Testis (tissue), 2 donors: ENCODE measurements around the gene CREG2.

Source experiments
- CTCF ChIP-seq, 3 experiments: fragments of 450-650 bp in 2 of 3; fragments of 200-600 bp in 1 of 3; sonication (generic) in 1 of 3; IDR thresholded peaks; one replicate each; pipeline ENCODE4 v1.5.1; 2016 to 2019; ENCODE audit warnings: antibody characterized with exemption in 3 of 3, mild to moderate bottlenecking in 2 of 3, moderate library complexity in 1 of 3
- POLR2A ChIP-seq: fragments of 450-650 bp; IDR thresholded peaks from one replicate; pipeline ENCODE4 v1.6.1; 2017; ENCODE audit warnings: antibody characterized with exemption, mild to moderate bottlenecking, moderate library complexity

GRCh38 chr2:101305492-101306078 lies 81.7 kb downstream of the CREG2 start:
- no peak for TF ChIP-seq CTCF (IDR thresholded peaks at IDR 0.05)
- no peak for TF ChIP-seq POLR2A
